ENCODE data around the gene PABPN1L.

Gene PABPN1L

DNA sequence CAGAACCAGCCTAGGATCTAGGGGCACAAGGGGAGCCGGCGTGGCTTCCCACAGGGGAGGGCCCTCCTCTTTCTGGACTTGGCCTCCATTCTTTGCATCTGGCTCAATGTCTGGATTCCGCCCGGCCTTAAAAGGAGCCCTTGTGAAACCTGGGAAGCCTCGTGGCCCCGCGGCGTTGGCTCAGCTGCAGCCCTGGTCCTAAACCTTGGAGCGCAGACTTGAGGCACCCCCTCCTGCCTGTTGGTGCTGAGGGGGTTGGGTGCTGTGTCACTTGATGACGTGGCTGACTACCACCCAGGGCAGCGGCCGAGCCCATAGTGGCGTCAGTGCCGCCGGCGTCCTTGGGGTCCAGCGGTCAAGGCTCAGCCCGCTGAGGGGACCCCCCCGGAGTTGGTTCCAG, 5.1 kb downstream of the PABPN1L start:
- Histone ChIP-seq H3K9me2 (replicated peaks; ENCODE audit: control insufficient read depth, low read length) (no peaks in the 10 kb centered on the region), H3K27ac (ENCODE audit: low read depth, low read length) (no peak overlapping the region), H3K9me3 (ENCODE audit: control insufficient read depth, insufficient read depth, low read length) (no peaks in the 10 kb centered on the region), H3K36me3 (ENCODE audit: control insufficient read depth, low read length) (peaks cover 21% of the 10 kb centered on the region), H3K4me2 (ENCODE audit: low read length) (no peak overlapping the region), H3K4me3 (ENCODE audit: low read length) (no peak overlapping the region), H4K20me1 (ENCODE audit: control insufficient read depth, insufficient read depth, low read depth, low read length) (no peaks in the 10 kb centered on the region), H3K4me1 (ENCODE audit: control insufficient read depth, low read length) (peaks cover 14% of the 10 kb centered on the region), H3K27me3 (ENCODE audit: control insufficient read depth, low read length) (no peaks in the 10 kb centered on the region), H3F3A (ENCODE audit: control insufficient read depth, insufficient read depth) (no peaks in the 10 kb centered on the region), H3K79me2 (ENCODE audit: control insufficient read depth, low read length) (peaks cover 14% of the 10 kb centered on the region)
- no peak for TF ChIP-seq CTCF (IDR thresholded peaks at IDR 0.05; ENCODE audit: low read depth, low read length, poor library complexity, severe bottlenecking)
- no peak for TF ChIP-seq EZH2phosphoT487 (IDR thresholded peaks at IDR 0.05; ENCODE audit: borderline replicate concordance, low read length)

DNA sequence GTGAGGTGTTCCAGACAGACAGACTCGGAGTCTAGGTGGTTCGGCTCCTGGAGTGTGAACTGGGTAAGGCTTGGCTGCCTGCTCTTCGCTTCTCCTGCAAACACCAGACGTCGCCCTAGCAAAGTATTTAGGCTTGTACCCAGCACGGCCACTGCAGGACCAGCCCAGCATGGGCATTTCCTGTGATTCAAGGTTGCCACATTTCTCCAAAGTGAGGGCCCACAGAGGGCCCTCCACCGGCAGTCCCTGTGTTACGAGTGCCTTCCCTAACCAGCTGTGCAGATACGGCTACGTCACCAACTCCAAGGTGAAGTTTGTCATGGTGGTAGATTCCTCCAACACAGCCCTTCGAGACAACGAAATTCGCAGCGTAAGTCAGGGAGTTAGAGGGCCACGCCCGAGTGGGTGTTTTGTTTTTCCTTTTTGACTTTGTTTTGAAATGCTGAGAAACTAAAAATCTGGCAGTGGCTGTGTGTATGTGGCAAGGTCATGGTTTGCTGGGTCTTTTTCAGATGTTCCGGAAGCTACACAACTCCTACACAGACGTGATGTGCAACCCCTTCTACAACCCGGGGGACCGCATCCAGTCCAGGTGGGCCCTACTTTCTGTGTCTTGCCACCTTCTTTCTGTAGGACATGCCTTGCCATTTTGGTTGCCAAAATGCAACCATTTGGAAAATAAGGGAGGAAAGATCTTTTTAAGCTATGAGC, 6.9 kb downstream of the PABPN1L start:
- H3K27me3 ChIP-seq (ENCODE audit: control insufficient read depth, low read length), result no peaks in the 10 kb centered on the region
- H3K9me3 ChIP-seq (ENCODE audit: control insufficient read depth, insufficient read depth, low read length), result no peaks in the 10 kb centered on the region
- peaks cover 14% of the 10 kb centered on the region for H3K79me2 ChIP-seq (ENCODE audit: control insufficient read depth, low read length)
- no peak overlapping the region for H3K27ac ChIP-seq (ENCODE audit: low read depth, low read length)
- TF ChIP-seq CTCF (IDR thresholded peaks at IDR 0.05; ENCODE audit: low read depth, low read length, poor library complexity, severe bottlenecking), result no peak
- no peak for TF ChIP-seq EZH2phosphoT487 (IDR thresholded peaks at IDR 0.05; ENCODE audit: borderline replicate concordance, low read length)
- H3F3A ChIP-seq (ENCODE audit: control insufficient read depth, insufficient read depth), result peaks cover 7% of the 10 kb centered on the region
- H4K20me1 ChIP-seq (ENCODE audit: control insufficient read depth, insufficient read depth, low read depth, low read length), result no peaks in the 10 kb centered on the region
- H3K9me2 ChIP-seq (replicated peaks; ENCODE audit: control insufficient read depth, low read length), result no peaks in the 10 kb centered on the region
- no peak overlapping the region for H3K4me2 ChIP-seq (ENCODE audit: low read length)
- H3K4me3 ChIP-seq (ENCODE audit: low read length), result no peak overlapping the region
- peaks cover 29% of the 10 kb centered on the region for H3K4me1 ChIP-seq (ENCODE audit: control insufficient read depth, low read length)
- peaks cover 21% of the 10 kb centered on the region for H3K36me3 ChIP-seq (ENCODE audit: control insufficient read depth, low read length)

- Histone ChIP-seq H3K4me2 (ENCODE audit: low read length) (peak overlapping the region; percentile 67), H3K27me3 (ENCODE audit: control insufficient read depth, low read length) (no peaks in the 10 kb centered on the region), H3K4me3 (ENCODE audit: low read length) (peak overlapping the region; percentile 77), H4K20me1 (ENCODE audit: control insufficient read depth, insufficient read depth, low read depth, low read length) (no peaks in the 10 kb centered on the region), H3K9me2 (replicated peaks; ENCODE audit: control insufficient read depth, low read length) (no peaks in the 10 kb centered on the region), H3K4me1 (ENCODE audit: control insufficient read depth, low read length) (peaks cover 30% of the 10 kb centered on the region), H3K79me2 (ENCODE audit: control insufficient read depth, low read length) (peaks cover 14% of the 10 kb centered on the region), H3K9me3 (ENCODE audit: control insufficient read depth, insufficient read depth, low read length) (no peaks in the 10 kb centered on the region), H3K27ac (ENCODE audit: low read depth, low read length) (no peak overlapping the region), H3K36me3 (ENCODE audit: control insufficient read depth, low read length) (peaks cover 21% of the 10 kb centered on the region), H3F3A (ENCODE audit: control insufficient read depth, insufficient read depth) (peaks cover 7% of the 10 kb centered on the region)
- TF ChIP-seq EZH2phosphoT487 (IDR thresholded peaks at IDR 0.05; ENCODE audit: borderline replicate concordance, low read length), result no peak
- peak; percentile 88 for TF ChIP-seq CTCF (IDR thresholded peaks at IDR 0.05; ENCODE audit: low read depth, low read length, poor library complexity, severe bottlenecking)
Measured at GRCh38 chr16:88857728-88858339, 8.6 kb downstream of the PABPN1L start.

Data from DOHH2 (cell line).